Parathyroid adenoma (tissue), 2 donors: ENCODE data around the gene ATP6V1G1.
A peak's percentile ranks its signal among the peaks of the same experiment; 100 is the strongest.

Source experiments
- H2AFZ ChIP-seq: fragments of 300-600 bp; sonication (generic); one replicate; pipeline ENCODE4 v1.7.0; 2017; ENCODE audit warnings: antibody characterized with exemption, mild to moderate bottlenecking
- H3K27ac ChIP-seq: fragments of 300-600 bp; sonication (generic); one replicate; pipeline ENCODE4 v1.7.0; 2017
- H3K27me3 ChIP-seq: fragments of 300-600 bp; sonication (generic); one replicate; pipeline ENCODE4 v1.7.0; 2017; ENCODE audit warnings: low read length; ENCODE audit not compliant: control insufficient read depth, insufficient read depth
- H3K36me3 ChIP-seq: fragments of 300-600 bp; sonication (generic); one replicate; pipeline ENCODE4 v1.7.0; 2017; ENCODE audit warnings: low read length; ENCODE audit not compliant: control insufficient read depth, insufficient read depth
- H3K4me1 ChIP-seq: fragments of 300-600 bp; sonication (generic); one replicate; pipeline ENCODE4 v1.7.0; 2017; ENCODE audit warnings: control low read depth
- H3K4me2 ChIP-seq: fragments of 300-600 bp; sonication (generic); one replicate; pipeline ENCODE4 v1.7.0; 2017; ENCODE audit warnings: low read length
- H3K4me3 ChIP-seq: fragments of 300-600 bp; sonication (generic); one replicate; pipeline ENCODE4 v1.7.0; 2017; ENCODE audit warnings: low read depth, low read length
- H3K79me2 ChIP-seq: fragments of 300-600 bp; sonication (generic); one replicate; pipeline ENCODE4 v1.7.0; 2017; ENCODE audit warnings: control low read depth
- H3K9ac ChIP-seq: fragments of 300-600 bp; sonication (generic); one replicate; pipeline ENCODE4 v1.7.0; 2017; ENCODE audit warnings: mild to moderate bottlenecking
- H3K9me3 ChIP-seq: fragments of 300-600 bp; sonication (generic); one replicate; pipeline ENCODE4 v1.7.0; 2017; ENCODE audit warnings: low read length; ENCODE audit not compliant: control insufficient read depth
- CTCF ChIP-seq: fragments of 300-600 bp; sonication (generic); IDR thresholded peaks from one replicate; pipeline ENCODE4 v1.7.0; 2017; ENCODE audit warnings: antibody characterized with exemption, mild to moderate bottlenecking
- donor health status: primary hyperparathyroidism.

Gene ATP6V1G1

GRCh38 chr9:114607671-114608524, 20.3 kb downstream of the ATP6V1G1 start:
- Histone ChIP-seq H2AFZ (no peak overlapping the region), H3K4me3 (no peak overlapping the region), H3K9me3 (no peaks in the 10 kb centered on the region), H3K27ac (no peak overlapping the region), H3K79me2 (peaks cover 1% of the 10 kb centered on the region), H3K9ac (no peak overlapping the region), H3K27me3 (no peaks in the 10 kb centered on the region), H3K36me3 (no peaks in the 10 kb centered on the region), H3K4me1 (peaks cover 9% of the 10 kb centered on the region), H3K4me2 (no peak overlapping the region)
- TF ChIP-seq CTCF, result no peak

- Histone ChIP-seq H3K36me3 (no peaks in the 10 kb centered on the region), H3K4me2 (no peak overlapping the region), H2AFZ (no peak overlapping the region), H3K79me2 (peaks cover 2% of the 10 kb centered on the region), H3K9me3 (no peaks in the 10 kb centered on the region), H3K4me3 (no peak overlapping the region), H3K9ac (no peak overlapping the region), H3K27me3 (no peaks in the 10 kb centered on the region), H3K27ac (no peak overlapping the region), H3K4me1 (peaks cover 7% of the 10 kb centered on the region)
- no peak for TF ChIP-seq CTCF
Observed at GRCh38 chr9:114608525-114608796, 20.9 kb downstream of the ATP6V1G1 start.

GRCh38 chr9:114611516-114612271, 24.1 kb downstream of the ATP6V1G1 start:
- H3K4me1 ChIP-seq, result peaks cover 5% of the 10 kb centered on the region
- H3K27ac ChIP-seq, result peak overlapping the region; percentile 93
- peak overlapping the region; percentile 89 for H3K4me2 ChIP-seq
- TF ChIP-seq CTCF, result no peak
- H2AFZ ChIP-seq, result peak overlapping the region; percentile 89
- peaks cover 9% of the 10 kb centered on the region for H3K79me2 ChIP-seq
- H3K36me3 ChIP-seq, result no peaks in the 10 kb centered on the region
- H3K4me3 ChIP-seq, result peak overlapping the region; percentile 57
- H3K9me3 ChIP-seq, result no peaks in the 10 kb centered on the region
- peak overlapping the region; percentile 37 for H3K9ac ChIP-seq
- H3K27me3 ChIP-seq, result no peaks in the 10 kb centered on the region

- Histone ChIP-seq H3K4me3 (peak overlapping the region; percentile 57), H3K4me1 (peaks cover 5% of the 10 kb centered on the region), H3K27me3 (no peaks in the 10 kb centered on the region), H3K79me2 (peaks cover 9% of the 10 kb centered on the region), H3K4me2 (peak overlapping the region; percentile 89), H3K27ac (peak overlapping the region; percentile 93), H3K9ac (no peak overlapping the region), H3K9me3 (no peaks in the 10 kb centered on the region), H2AFZ (peak overlapping the region; percentile 89), H3K36me3 (no peaks in the 10 kb centered on the region)
- no peak for TF ChIP-seq CTCF
Observed at GRCh38 chr9:114612272-114612923, 24.8 kb downstream of the ATP6V1G1 start.
